Ovary (tissue), 3 donors: ENCODE results near the gene CHAMP1.
"Not testable (repeated sequence)": the region's sequence is repeated elsewhere in the genome, so short reads cannot be mapped to it uniquely, and the experiment has no call there.

Experiments
- EP300 ChIP-seq: sonication (generic); formaldehyde crosslinking; IDR thresholded peaks from one replicate; pipeline ENCODE4 v1.6.1; 2017; ENCODE audit warnings: antibody characterized with exemption
- POLR2A ChIP-seq: fragments of 450-650 bp; IDR thresholded peaks from one replicate; pipeline ENCODE4 v1.6.1; 2017; ENCODE audit warnings: antibody characterized with exemption, mild to moderate bottlenecking, moderate library complexity
- TF ChIP-seq, protein P1 (sequence below), 3 donors: fragments of 450-650 bp in 2 of 3; fragments of 200-600 bp in 1 of 3; IDR thresholded peaks; one replicate each; pipeline versions ENCODE4 v1.5.1 to v1.8.0; 2016 to 2022; ENCODE audit warnings: antibody characterized with exemption in 3 of 3, mild to moderate bottlenecking in 1 of 3
- donor health status: DM: no; HTN: no; CAD: no.

- TF ChIP-seq, protein P1, sequence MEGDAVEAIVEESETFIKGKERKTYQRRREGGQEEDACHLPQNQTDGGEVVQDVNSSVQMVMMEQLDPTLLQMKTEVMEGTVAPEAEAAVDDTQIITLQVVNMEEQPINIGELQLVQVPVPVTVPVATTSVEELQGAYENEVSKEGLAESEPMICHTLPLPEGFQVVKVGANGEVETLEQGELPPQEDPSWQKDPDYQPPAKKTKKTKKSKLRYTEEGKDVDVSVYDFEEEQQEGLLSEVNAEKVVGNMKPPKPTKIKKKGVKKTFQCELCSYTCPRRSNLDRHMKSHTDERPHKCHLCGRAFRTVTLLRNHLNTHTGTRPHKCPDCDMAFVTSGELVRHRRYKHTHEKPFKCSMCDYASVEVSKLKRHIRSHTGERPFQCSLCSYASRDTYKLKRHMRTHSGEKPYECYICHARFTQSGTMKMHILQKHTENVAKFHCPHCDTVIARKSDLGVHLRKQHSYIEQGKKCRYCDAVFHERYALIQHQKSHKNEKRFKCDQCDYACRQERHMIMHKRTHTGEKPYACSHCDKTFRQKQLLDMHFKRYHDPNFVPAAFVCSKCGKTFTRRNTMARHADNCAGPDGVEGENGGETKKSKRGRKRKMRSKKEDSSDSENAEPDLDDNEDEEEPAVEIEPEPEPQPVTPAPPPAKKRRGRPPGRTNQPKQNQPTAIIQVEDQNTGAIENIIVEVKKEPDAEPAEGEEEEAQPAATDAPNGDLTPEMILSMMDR (IDR thresholded peaks at IDR 0.05), result not testable (repeated sequence)
- TF ChIP-seq POLR2A, EP300: not testable (repeated sequence)
Measured at GRCh38 chr13:114347256-114347655, 33.0 kb downstream of the CHAMP1 start.
